Mesenteric fat pad (tissue), 1 donor: ENCODE measurements around the gene GAS2L1. TPM values are rescaled to one million over a fixed set of nuclear protein-coding genes. Genes with fewer than 3 reads are reported as not detected.

Source experiments
- DNase-seq: peaks from one replicate; pipeline ENCODE4 v3.0.0-alpha.2; 2020; ENCODE audit warnings: low spot score
- total RNA-seq: library from RNA; stranded (reverse); fragmentation: NEBNext Ultra II Directional; extraction: Animal tissue kit (Norgen Biotek cat#: 25700); gene quantifications from one replicate; pipeline ENCODE4 v1.2.1, GENCODE V29; 2021
- donor health status: DM: yes; HTN: yes; CAD: no.

GAS2L1 gene
- total RNA-seq, 1 donor from 2014 or later: 36.2 TPM

GRCh38 chr22:29308791-29309262 lies 2.4 kb downstream of the GAS2L1 start:
- peak; percentile 89 for DNase-seq

DNA sequence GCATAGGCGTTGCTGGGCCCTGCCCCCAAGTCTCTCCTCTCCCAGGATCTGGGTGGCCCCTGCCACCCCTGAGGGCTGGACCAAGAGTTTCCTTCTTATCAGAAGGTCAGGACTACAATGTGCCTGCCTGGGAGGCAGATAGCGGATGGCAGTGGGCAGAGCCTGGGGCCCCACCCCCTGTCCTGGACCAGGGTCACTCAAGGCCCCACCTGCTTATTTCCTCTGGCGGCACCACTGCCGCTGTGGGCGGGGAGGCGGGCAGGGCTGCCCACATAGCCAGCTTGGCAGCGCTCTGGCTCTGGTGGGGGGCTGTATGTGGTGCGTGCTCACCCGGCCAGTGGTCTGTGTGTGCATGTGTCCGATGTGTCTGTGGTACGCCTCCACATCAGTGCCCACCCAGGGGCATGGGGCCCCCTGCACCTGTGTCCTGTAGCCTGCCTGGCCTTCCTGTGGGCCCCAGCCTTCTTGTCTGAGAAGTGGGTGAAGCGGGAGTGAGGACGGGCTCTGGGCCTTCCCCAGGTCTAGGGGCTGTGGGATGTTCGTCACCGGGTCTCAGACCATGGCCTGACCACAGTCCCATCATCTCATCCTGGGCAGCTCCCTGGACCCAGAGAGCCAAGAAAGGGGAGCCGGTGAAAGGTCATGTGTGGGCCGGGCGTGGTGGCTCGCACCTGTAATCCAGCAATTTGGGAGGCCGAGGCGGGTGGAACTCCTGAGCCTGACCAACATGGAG lies 3.0 kb downstream of the GAS2L1 start:
- peak; percentile 91 for DNase-seq

GRCh38 chr22:29310065-29310862 lies 3.8 kb downstream of the GAS2L1 start:
- peak; percentile 90 for DNase-seq

- peak; percentile 98 for DNase-seq
These were observed 4.5 kb downstream of the GAS2L1 start for GRCh38 chr22:29310863-29311339.

GRCh38 chr22:29311464-29312217 lies 5.2 kb downstream of the GAS2L1 start:
- DNase-seq: peak; percentile 91

DNA sequence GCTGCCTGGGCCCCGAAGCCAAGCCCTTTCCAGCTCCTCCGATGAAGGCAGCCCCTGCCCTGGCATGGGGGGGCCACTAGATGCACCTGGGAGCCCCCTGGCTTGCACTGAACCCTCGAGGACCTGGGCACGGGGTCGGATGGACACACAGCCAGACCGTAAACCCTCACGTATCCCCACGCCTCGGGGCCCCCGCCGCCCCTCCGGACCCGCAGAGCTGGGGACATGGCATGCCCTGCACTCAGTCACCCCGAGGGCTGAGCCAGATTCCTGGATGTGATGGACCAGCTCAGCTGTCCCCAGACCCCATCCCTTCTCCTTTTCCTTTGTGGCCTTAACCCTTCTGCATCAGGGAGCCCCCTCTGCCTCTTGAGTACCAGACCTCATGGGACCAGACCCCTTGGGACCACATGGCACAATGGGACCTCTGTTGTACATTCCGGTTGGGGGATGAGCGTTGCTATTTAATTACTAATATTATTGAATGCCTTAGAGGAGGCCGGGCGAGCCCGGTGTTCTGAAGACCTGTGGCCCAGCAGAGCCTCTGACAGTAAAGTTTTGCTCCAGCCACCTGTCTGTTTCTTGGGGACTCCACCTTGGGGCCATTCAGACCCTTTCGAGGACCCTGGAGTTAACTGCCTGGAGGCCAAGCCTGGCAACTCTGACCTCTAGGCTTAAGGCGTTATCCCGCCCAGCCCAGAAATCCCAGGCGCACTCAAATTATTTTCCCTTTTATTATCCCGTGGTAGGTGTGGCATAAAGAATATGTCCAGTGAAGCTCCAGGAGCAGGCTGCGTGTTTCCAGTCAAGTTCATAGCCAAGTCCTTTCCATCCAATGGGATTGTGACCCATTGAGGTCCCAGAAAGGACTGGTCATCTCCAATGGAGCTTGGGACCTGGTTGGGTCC lies 6.0 kb downstream of the GAS2L1 start:
- DNase-seq: no peak

DNA sequence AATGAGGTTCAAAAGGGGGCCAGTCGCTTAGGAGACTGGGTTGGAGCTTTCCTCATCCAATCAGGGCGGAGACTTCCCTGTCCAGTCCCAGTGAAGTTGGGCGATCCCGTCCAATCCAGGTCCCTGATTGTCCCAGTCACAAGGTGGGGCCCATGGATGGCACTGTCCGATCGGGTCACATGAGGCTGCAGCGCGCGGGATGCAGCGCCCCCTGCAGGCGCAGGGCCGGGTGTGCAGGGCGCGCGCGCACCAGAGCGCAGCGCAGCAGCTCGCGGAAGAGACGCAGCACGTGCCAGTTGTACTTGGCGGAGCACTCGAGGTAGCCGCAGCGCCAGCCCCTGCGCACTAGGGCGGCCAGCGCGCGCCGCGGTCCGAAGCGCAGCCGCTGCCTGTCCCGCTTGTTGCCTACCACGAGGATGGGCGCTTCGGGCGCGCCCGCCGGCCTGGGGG lies 6.7 kb downstream of the GAS2L1 start:
- DNase-seq: no peak

GRCh38 chr22:29313576-29314466 lies 7.4 kb downstream of the GAS2L1 start:
- no peak for DNase-seq

- DNase-seq: no peak
These were observed 8.3 kb downstream of the GAS2L1 start for GRCh38 chr22:29314537-29315285.

- DNase-seq: no peak
These were observed 9.1 kb downstream of the GAS2L1 start, which contains the start of gene RASL10A for GRCh38 chr22:29315286-29316140. Gene RASL10A, minus strand, starts transcription at chr22:29315697. Its CDS starts 451 bp downstream, at chr22:29315246.

DNA sequence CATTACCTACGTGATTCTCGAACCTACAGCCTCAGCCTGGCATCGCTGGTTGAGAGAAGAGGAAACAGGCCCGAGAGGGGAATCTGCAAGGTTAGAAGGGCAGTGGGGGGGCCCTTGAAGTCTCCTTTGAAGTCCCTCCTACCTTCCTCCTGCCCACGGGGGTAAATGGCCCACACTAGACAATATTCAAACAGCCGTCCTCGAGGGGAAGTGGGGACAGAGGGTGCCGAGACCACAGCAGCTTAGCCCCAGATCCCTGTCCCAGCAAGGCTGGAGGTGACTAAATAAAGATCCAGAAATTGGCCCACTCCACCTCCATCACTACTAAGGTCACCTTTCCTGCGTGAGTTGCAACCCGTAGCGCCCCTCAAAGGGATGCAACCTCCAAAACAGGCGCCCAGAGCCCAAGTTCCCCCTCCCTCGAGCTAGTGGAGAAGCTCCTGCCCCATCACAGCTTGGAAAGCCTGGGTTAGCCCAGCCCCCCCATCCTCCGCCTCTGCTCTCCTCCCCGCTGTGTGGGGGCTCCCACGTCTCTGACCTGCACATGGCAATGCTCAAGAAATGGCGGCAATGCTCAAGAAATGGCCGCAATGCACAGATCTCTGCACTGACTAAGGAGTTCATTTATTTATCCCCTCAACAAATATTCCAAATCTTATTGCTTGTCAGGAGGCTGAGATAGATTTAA lies 9.8 kb downstream of the GAS2L1 start:
- no peak for DNase-seq

DNA sequence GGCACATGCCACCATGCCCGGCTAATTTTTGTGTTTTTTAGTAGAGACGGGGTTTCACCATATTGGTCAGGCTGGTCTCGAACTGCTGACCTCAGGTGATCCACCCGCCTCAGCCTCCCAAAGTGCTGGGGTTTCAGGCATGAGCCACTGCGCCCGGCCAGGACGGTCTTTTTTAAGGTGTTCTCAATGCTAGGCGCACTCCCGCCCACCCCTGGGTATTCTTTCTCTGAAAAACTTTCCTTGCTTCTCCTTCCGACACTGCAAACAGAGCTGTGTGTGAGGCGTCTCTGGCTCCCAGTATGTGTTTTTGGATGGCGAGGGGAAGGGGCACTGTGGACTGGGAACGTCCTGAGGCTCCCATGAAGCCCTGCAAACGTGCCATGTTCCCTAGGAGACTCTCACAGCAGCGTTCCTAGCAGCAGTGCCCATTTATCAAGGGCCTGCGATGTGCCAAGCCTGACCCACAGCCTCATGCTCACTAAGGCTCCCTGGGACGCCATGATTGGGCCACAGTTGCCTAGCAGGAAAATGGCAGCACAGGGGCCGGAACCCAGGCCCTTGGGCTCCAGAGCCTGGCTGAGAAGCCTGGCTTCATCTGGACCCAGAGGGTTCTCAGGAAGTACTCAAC lies 11.5 kb downstream of the GAS2L1 start:
- DNase-seq: no peak

GRCh38 chr22:29319072-29319471 lies 12.6 kb downstream of the GAS2L1 start:
- no peak for DNase-seq

DNA sequence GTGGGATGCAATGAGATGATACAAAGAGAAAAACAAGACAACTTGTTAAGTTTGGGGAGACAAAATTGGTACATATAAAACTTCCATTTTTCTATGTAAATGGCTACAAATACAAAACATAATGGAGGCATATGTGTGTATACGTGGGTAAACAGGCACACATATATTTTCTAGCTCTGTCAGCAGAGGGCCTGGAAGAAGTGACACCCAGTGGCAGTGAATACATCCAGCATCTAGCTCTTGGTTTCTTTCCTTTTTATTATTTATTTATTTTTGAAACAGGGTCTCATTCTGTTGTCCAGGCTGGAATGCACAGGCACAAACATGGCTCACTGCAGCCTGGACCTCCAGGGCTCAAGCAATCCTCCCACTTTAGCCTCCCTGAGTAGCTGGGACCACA lies 14.1 kb downstream of the GAS2L1 start:
- no peak for DNase-seq

- DNase-seq: no peak
These were observed 17.2 kb downstream of the GAS2L1 start for GRCh38 chr22:29323641-29324040.

- no peak for DNase-seq
These were observed 18.9 kb downstream of the GAS2L1 start for GRCh38 chr22:29325356-29325755.
